PC-3 (cell line): ENCODE measurements around the gene CEP112.

Experiments used
- EZH2 ChIP-seq: fragments of 300-600 bp; sonication (generic); IDR thresholded peaks from one replicate; pipeline ENCODE4 v1.6.1; 2017; ENCODE audit warnings: antibody characterized with exemption, mild to moderate bottlenecking, low read length; ENCODE audit not compliant: unreplicated experiment
- TF ChIP-seq, protein P1 (sequence below): fragments of 300-600 bp; sonication (generic); conservative IDR thresholded peaks from 2 replicates; pipeline ENCODE4 v1.5.1; 2017; ENCODE audit warnings: antibody characterized with exemption, low read depth, mild to moderate bottlenecking, low read length

DNA sequence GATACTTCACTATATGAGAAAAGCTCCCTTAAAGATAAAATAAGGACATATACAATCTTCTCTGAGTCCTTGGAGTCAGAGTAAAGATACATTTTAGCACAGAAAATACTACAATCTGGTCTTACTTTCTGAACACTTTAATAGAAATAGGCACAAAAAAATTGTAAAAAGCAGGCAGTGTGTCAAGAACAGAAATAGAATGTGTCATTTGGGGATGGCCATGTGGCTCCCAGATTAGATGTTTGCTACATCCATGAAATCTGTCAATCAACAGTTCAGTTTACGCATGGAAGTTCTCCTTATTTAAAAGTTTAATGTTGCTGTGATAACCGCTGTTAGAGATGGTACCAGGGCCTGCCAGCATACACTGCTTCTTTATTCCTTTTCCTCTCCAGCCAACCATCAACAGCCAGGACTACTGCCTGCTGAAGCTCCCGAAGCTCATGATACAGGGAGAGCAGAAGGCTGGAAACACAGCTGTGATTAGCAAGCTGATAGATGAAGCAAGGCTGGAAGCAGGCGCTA, 278.5 kb downstream of the CEP112 start:
- TF ChIP-seq, protein P1, sequence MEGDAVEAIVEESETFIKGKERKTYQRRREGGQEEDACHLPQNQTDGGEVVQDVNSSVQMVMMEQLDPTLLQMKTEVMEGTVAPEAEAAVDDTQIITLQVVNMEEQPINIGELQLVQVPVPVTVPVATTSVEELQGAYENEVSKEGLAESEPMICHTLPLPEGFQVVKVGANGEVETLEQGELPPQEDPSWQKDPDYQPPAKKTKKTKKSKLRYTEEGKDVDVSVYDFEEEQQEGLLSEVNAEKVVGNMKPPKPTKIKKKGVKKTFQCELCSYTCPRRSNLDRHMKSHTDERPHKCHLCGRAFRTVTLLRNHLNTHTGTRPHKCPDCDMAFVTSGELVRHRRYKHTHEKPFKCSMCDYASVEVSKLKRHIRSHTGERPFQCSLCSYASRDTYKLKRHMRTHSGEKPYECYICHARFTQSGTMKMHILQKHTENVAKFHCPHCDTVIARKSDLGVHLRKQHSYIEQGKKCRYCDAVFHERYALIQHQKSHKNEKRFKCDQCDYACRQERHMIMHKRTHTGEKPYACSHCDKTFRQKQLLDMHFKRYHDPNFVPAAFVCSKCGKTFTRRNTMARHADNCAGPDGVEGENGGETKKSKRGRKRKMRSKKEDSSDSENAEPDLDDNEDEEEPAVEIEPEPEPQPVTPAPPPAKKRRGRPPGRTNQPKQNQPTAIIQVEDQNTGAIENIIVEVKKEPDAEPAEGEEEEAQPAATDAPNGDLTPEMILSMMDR: no peak
- no peak for TF ChIP-seq EZH2
